Activated CD4-positive, alpha-beta T cell treated with anti-CD3 and anti-CD28 coated beads for 48 hours (primary cell): Measurements from ENCODE around the gene SFXN2.
A peak's percentile ranks its signal among the peaks of the same experiment; 100 is the strongest.
"Not testable (repeated sequence)": the region's sequence is repeated elsewhere in the genome, so short reads cannot be mapped to it uniquely, and the experiment has no call there.

ENCODE experiments used
- DNase-seq: peaks from one replicate; pipeline ENCODE4 v3.0.0-alpha.2; 2020

SFXN2 gene

GRCh38 chr10:102681696-102682095 lies 32.7 kb upstream of the SFXN2 start:
- no peak for DNase-seq

DNA sequence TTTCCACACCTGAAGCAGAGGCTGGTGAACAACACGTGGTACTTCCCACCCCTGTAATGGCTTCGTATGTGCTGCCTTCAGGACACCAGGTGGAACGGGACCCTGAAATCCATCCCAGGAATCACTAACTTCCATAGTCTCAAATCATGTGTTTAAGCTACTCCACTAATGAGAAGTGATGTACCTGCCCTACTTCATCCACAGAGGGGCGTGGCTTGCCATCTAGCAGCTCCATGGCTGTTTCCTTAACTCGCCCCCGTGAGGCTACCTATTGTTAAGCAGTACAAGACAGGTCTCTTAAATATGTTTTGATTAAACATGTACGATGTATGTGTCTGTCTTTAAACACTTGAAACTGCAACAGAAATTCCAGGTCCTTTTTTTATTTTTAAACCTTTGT lies 32.0 kb upstream of the SFXN2 start:
- no peak for DNase-seq

DNA sequence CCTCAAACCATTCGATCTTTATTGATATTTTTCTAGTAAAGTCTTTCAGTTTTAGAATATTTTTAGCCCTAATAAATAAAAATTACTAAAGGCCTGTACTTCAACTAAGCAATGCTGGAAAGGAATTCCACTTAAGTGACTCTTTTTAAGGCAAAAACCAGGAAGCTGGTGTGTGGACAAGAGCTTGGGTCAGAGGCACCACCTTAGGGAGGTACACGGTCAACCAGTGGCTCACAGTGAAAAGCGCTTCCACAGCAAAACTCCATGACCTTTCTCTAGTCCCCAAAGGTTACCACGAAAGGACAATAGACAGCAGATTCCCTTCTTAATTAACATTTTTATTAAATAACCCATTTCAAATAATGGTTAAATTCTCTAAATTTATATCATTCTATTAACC lies 31.5 kb upstream of the SFXN2 start:
- no peak for DNase-seq

GRCh38 chr10:102683736-102684135 lies 30.7 kb upstream of the SFXN2 start:
- DNase-seq = no peak

DNA sequence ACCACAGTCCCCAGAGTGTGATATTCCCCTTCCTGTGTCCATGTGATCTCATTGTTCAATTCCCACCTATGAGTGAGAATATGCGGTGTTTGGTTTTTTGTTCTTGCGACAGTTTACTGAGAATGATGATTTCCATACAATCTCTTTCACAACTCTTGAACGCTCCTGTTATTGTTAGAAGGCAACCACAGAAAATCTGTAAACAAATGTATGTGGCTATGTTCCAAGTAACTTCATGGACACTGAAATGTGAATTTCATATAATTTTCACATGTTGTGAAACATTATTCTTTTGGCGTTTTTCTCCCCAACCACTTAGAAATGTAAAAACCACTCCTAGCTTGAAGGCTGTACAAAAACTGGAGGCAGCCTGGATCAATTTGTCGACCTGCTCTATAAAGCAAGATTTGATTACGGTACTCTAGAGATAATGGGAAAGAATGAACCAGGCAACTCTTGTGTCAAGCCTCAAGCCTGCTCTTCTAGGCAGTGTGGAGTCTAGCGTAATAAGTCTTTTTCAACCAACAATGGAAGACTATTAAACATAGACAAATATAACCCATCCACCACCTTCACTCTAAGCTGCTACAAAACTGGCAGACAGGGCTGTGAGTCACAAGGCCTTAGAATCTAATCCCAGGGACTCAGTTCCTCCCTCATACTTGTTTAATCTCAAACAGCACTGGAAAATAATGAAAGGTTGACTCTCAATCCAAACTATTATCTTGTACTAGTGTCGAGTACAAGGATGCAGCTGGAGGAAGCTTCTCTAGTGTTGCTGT lies 23.0 kb upstream of the SFXN2 start:
- DNase-seq = no peak

DNA sequence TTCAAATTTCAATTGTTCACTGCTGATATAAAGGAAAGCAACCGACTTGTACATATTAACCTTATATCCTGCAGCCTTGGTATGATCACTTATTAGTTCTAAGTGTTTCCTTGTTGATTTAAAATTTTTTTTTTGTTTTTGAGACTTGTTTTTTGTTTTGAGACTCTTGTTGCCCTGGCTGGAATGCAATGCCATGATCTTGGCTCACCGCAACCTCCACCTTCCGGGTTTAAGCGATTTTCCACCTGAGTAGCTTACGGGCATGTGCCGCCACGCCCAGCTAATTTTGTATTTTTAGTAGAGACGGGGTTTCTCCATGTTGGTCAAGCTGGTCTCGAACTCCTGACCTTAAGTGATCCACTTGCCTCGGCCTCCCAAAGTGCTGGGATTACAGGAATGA lies 19.0 kb upstream of the SFXN2 start:
- not testable (repeated sequence) for DNase-seq

DNA sequence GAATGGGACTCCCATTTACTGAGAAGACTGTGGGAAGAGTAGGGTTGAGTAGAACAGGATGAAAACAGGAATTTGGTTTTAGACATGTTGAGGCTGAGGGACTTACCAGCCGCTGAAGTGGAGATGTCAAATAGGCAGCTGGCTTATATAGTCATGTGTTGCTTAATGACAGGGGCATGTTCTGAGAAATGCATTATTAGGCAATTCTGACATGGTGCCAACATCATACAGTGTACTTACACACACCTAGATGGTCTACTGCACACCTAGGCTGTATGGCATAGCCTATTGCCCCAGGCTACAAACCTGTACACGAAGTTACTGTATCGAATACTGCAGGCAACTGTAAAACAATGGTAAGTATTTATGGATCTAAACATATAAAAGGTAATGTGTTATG lies 17.7 kb upstream of the SFXN2 start:
- no peak for DNase-seq

- DNase-seq = no peak
These were observed 15.5 kb upstream of the SFXN2 start for GRCh38 chr10:102698894-102699293.

DNA sequence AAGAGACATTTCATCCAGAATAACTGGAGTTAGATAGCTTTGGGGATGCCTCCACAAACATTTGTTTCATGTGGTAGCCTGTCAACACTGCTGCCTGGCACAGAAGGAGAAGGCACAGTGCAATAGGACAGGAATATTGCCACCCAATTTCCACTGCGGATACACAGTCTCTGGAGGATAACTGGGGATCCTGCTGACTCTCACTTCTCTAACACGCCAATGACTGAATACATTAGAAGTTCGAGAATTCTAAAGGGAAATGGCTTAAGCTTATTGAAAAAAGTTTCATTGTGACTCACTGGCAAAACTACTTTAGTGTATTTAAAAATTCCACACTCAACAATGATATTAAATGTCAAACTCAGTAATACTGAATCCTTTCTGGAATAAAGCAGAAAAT lies 13.2 kb upstream of the SFXN2 start:
- no peak for DNase-seq

DNA sequence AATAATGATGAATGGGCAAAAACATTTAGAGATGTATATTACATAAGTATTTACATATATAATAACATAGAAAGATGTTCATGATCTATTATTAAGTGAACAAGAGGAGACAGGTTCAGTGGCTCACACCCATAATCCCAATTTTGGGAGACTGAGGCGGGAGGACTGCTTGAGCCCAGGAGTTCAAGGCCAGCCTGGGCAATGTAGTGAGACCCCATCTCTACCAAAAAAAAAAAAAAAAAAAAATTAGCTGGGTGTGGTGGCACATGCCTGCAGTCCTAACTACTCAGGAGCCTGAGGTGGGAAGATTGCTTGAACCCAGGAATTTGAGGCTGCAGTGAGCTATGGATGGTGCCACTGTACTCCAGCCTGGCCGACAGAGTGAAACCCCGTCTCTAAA lies 12.6 kb upstream of the SFXN2 start:
- DNase-seq = no peak

DNA sequence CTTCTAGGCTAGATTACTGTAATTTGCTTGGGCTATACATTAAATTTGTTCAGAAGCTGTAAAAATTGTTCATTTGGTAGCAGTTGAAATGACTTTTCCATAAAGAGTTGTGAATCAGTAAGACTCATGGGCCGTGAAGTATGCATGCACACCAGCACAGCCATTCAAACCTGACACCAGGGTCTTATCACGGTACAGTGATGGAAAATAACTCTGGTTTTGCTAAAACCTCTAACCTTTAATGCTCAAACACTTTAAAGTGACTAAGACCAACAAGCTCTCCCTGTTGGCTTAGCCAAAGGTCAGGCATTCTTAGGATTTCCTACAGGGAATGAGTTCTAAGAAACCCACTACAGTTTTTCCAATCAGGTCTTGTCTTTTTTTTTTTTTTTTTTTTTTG lies 11.7 kb upstream of the SFXN2 start:
- DNase-seq = no peak

GRCh38 chr10:102704915-102705314 lies 9.5 kb upstream of the SFXN2 start:
- no peak for DNase-seq

DNA sequence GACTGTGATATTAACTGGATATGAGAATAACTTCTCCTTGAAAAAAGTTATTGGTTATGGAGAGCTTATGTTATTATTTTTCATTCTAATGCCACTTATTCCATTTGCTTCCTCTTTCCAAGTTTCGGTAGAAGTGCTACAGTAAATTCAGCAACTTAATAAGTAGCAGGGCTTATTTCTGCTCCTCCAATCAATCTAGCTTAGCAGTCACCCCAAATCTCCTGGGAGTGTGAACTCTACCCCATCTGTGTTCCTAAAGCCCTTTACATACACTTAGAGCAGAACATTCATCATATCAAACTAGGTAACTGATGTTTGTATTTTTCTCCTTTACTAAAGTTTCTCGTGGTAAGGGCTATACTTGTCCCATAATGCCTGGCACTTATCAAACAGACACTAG lies 8.9 kb upstream of the SFXN2 start:
- no peak for DNase-seq

DNA sequence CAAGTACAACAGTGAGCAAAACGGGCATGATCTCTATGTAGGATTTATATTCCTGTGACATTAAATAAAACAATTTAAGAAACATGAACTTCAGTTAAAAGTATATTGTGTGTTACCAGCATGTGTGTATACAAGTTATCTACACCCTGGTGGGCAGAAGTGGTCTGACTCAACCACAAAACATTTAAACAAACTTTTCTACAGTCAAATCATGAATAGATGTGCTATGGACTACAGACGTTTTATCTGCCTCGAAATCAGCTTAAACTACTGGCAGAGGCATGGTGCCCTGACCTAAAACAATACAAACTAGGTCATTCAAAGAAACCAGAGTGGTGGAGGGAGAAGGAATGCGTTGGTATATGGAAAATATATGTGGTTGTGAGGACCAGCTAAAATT lies 3.8 kb upstream of the SFXN2 start:
- no peak for DNase-seq

GRCh38 chr10:102712089-102712488 lies 2.3 kb upstream of the SFXN2 start:
- no peak for DNase-seq

- DNase-seq = no peak
These were observed 1.4 kb upstream of the SFXN2 start for GRCh38 chr10:102712843-102713538.

DNA sequence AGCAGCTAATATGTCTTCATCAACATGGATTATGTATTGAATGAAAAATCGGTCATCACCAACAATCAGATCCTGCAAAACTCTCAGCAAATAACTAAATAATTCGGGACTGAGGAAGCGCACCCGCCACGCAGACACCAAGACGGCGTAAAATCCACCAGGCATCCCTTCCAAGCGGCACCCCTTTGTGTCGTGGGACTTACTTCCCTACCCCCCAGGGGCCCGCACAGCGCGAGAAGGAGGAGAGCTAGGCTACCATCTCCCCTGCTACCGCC lies 960 bp upstream of the SFXN2 start:
- no peak for DNase-seq

DNA sequence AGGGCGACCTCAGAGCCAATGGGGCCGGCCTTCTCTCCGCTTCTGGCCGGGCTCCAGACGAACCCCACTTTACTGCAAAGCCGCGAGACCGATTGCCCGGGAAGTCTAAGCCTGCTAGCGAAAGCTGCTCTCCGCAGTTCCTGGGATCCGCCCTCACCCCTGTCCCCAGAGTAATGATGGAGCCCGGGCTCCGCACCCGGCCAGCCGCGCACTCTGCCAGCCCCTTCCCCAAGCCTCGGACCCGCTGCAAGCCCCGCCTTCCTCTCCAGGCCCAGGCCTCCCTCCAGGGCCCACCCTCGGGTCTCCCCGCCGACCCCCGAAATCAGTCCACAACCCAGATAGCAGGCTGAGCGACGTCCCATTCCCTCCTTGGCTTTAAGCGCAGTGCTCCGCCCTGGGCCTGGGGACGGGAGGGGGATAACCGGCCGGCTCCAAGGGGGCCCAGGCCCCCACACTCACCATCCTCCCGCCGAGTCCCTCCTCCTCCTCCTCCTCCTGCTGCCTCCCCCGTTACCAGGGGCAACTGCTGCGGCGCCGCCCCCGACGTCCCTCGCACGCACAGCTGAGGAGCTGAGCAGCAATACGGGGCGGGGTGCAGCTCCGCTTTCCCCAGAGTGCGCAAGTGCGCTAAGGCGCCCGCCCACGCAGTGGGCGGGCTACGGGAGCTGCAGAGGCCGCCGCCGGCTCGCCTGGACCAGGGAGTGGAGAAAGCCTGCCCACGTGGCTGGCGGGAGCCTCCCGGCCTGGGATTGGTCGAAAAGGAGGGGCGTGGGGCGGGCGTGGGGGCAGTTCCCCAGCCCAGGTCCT lies 419 bp upstream of the SFXN2 start, which contains the start of gene ARL3:
ARL3 (minus strand) TSS at position 584 of the 807 bp plus-strand sequence; CDS start at position 462, 122 bp downstream.
- DNase-seq = peak; percentile 99

DNA sequence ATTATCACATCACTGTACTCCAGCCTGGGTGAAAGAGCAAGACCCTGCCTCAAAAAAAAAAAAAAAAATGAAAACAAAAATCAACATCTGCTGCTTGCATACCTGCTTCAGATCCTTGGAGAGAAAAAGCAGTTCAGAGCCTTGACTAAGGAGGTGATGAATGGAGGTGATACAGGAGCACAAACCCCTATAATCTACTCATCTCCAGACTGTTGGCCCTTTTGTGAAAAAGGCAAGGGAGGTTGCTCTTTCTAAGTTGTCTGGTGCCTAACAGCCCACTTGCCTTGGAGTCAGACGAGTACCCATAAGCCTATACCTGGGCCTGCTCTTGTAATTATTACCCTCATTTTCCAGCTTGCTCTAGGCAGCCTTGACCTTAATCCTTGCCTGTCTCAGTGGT lies 1.4 kb downstream of the SFXN2 start:
- no peak for DNase-seq

DNA sequence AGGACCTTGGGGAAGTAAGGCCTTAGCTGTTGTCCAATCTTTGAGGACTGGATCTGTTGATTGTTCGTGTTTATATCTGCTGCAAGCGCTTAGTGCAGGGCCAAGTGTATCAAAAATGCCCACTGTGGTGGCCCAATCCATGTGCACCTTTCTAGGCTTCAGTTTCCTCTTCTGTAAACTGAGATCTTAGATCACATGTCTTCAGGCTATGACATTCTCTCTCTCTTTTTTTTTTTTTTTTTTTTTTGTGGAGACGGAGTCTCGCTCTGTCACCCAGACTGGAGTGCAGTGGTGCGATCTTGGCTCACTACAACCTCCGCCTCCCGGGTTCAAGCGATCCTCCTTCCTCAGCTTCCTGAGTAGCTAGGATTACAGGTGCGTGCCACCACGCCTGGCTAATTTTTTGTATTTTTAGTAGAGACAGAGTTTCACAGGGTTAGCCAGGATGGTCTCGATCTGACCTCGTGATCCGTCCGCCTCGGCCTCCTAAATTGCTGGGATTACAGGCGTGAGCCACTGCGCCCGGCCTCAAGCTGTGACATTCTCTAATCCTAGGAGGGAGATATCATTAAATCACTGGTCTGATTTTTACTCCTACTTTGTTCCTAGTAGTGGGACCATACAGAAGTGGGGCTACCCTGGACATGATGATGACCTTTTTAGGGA lies 2.6 kb downstream of the SFXN2 start:
- DNase-seq = not testable (repeated sequence)

DNA sequence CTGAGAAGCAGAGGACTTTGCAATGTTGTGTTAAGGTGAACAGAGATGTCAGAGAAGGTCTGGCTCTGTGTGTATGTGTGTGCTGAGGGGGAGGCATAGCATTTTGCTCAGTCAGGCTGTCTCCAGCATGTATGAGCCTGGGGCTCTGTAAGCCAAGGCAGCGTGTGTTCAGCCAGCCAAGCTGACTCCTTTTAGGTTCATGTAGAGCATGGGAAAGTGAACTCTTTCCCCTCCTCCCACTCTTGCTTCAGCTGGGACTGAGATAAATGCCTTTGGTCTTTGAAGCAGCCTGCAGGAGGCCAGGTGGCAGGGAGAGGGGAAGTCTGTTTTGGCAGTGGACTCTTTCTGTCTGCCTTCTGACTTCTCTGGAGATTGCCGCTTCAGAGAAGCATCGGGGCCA lies 3.8 kb downstream of the SFXN2 start:
- DNase-seq = no peak

DNA sequence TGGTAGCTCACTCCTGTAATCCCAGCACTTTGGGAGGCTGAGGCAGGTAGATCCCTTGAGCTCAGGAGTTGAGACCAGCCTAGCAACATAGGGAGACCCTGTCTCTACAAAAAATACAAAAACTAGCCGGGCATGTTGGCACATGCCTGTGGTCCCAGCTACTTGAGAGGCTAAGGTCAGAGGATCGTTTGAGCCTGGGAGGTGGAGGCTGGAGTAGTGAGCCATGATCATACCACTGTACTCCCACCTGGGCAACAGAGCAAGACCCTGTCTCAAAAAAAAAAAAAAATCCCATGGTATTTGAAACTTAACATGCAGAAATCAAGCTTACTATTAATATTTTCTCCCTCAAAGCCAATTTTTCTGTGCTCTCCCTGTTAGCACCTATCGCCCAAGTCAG lies 5.9 kb downstream of the SFXN2 start:
- no peak for DNase-seq

GRCh38 chr10:102720775-102721301 lies 6.4 kb downstream of the SFXN2 start:
- no peak for DNase-seq
